Astrocyte (in vitro differentiated cells and primary cell): ENCODE data around the gene ZNF208.
"Not testable (repeated sequence)": the region's sequence is repeated elsewhere in the genome, so short reads cannot be mapped to it uniquely, and the experiment has no call there.

ENCODE experiments used
- EZH2 ChIP-seq: IDR thresholded peaks from 2 replicates; pipeline ENCODE4 v1.6.1; 2012; ENCODE audit warnings: mild to moderate bottlenecking, low read length, inconsistent platforms; ENCODE audit not compliant: insufficient read depth
- TF ChIP-seq, protein P1 (sequence below): IDR thresholded peaks from 2 replicates; pipeline ENCODE4 v1.5.1; 2011; ENCODE audit warnings: low read depth, mild to moderate bottlenecking, inconsistent platforms, low read length, moderate library complexity; ENCODE audit not compliant: insufficient read depth

DNA sequence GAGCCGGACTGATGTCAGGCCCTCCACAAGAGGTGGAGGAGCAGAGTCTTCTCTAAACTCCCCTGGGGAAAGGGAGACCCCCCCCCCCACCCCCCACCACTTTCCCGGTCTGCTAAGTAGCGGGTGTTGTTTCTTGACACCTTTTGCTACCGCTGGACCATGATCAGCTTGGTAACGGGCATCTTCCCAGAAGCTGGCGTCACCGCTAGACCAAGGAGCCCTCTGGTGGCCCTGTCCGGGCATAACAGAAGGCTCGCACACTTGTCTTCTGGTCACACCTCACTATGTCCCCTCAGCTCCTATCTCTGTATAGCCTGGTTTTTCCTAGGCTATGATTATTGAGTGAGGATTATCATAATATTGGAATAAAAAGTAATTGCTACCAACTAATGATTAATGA lies 120.7 kb downstream of the ZNF208 start:
- TF ChIP-seq, protein P1, sequence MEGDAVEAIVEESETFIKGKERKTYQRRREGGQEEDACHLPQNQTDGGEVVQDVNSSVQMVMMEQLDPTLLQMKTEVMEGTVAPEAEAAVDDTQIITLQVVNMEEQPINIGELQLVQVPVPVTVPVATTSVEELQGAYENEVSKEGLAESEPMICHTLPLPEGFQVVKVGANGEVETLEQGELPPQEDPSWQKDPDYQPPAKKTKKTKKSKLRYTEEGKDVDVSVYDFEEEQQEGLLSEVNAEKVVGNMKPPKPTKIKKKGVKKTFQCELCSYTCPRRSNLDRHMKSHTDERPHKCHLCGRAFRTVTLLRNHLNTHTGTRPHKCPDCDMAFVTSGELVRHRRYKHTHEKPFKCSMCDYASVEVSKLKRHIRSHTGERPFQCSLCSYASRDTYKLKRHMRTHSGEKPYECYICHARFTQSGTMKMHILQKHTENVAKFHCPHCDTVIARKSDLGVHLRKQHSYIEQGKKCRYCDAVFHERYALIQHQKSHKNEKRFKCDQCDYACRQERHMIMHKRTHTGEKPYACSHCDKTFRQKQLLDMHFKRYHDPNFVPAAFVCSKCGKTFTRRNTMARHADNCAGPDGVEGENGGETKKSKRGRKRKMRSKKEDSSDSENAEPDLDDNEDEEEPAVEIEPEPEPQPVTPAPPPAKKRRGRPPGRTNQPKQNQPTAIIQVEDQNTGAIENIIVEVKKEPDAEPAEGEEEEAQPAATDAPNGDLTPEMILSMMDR: not testable (repeated sequence)
- TF ChIP-seq EZH2: not testable (repeated sequence)
